ENCODE data around the gene RAB31. TPM values are rescaled to one million over a fixed set of nuclear protein-coding genes. Genes with fewer than 3 reads are reported as not detected.

The RAB31 gene
- total RNA-seq, 1 donor from 2014 or later = 18.9 TPM

- no peaks in the 10 kb centered on the region for H3K27me3 Mint-ChIP-seq (ENCODE audit: low read depth)
- TF ChIP-seq CTCF (conservative IDR thresholded peaks at IDR 0.05) = no peak
- no peaks in the 10 kb centered on the region for H3K9me3 Mint-ChIP-seq
- H3K36me3 Mint-ChIP-seq (ENCODE audit: low read depth) = peaks cover 2% of the 10 kb centered on the region
- DNase-seq (ENCODE audit: low read depth, low spot score) = no peak
- no peak overlapping the region for H3K27ac Mint-ChIP-seq (ENCODE audit: unreplicated experiment)
- H3K4me3 Mint-ChIP-seq = no peak overlapping the region
- peaks cover 7% of the 10 kb centered on the region for H3K4me1 Mint-ChIP-seq
These were observed 124.8 kb downstream of the RAB31 start for GRCh38 chr18:9832871-9833270.

GRCh38 chr18:9834551-9834950 lies 126.5 kb downstream of the RAB31 start:
- H3K27me3 Mint-ChIP-seq (ENCODE audit: low read depth) = no peaks in the 10 kb centered on the region
- H3K27ac Mint-ChIP-seq (ENCODE audit: unreplicated experiment) = no peak overlapping the region
- no peaks in the 10 kb centered on the region for H3K9me3 Mint-ChIP-seq
- H3K36me3 Mint-ChIP-seq (ENCODE audit: low read depth) = peaks cover 4% of the 10 kb centered on the region
- peaks cover 7% of the 10 kb centered on the region for H3K4me1 Mint-ChIP-seq
- TF ChIP-seq CTCF (conservative IDR thresholded peaks at IDR 0.05) = no peak
- DNase-seq (ENCODE audit: low read depth, low spot score) = no peak
- no peak overlapping the region for H3K4me3 Mint-ChIP-seq

- H3K9me3 Mint-ChIP-seq = no peaks in the 10 kb centered on the region
- no peaks in the 10 kb centered on the region for H3K27me3 Mint-ChIP-seq (ENCODE audit: low read depth)
- DNase-seq (ENCODE audit: low read depth, low spot score) = no peak
- no peak for TF ChIP-seq CTCF (conservative IDR thresholded peaks at IDR 0.05)
- H3K27ac Mint-ChIP-seq (ENCODE audit: unreplicated experiment) = no peak overlapping the region
- peaks cover 7% of the 10 kb centered on the region for H3K4me1 Mint-ChIP-seq
- H3K4me3 Mint-ChIP-seq = no peak overlapping the region
- H3K36me3 Mint-ChIP-seq (ENCODE audit: low read depth) = peaks cover 4% of the 10 kb centered on the region
These were observed 127.1 kb downstream of the RAB31 start for GRCh38 chr18:9835113-9835755.

- peaks cover 7% of the 10 kb centered on the region for H3K4me1 Mint-ChIP-seq
- no peaks in the 10 kb centered on the region for H3K27me3 Mint-ChIP-seq (ENCODE audit: low read depth)
- TF ChIP-seq CTCF (conservative IDR thresholded peaks at IDR 0.05) = no peak
- H3K36me3 Mint-ChIP-seq (ENCODE audit: low read depth) = peaks cover 4% of the 10 kb centered on the region
- DNase-seq (ENCODE audit: low read depth, low spot score) = no peak
- H3K9me3 Mint-ChIP-seq = no peaks in the 10 kb centered on the region
- H3K27ac Mint-ChIP-seq (ENCODE audit: unreplicated experiment) = no peak overlapping the region
- H3K4me3 Mint-ChIP-seq = no peak overlapping the region
These were observed 127.7 kb downstream of the RAB31 start for GRCh38 chr18:9835825-9836224.

- Mint-ChIP-seq H3K9me3 (peaks cover 4% of the 10 kb centered on the region), H3K27ac (ENCODE audit: unreplicated experiment) (peak overlapping the region; percentile 58), H3K4me1 (peaks cover 7% of the 10 kb centered on the region), H3K36me3 (ENCODE audit: low read depth) (peaks cover 4% of the 10 kb centered on the region), H3K4me3 (no peak overlapping the region), H3K27me3 (ENCODE audit: low read depth) (no peaks in the 10 kb centered on the region)
- TF ChIP-seq CTCF (conservative IDR thresholded peaks at IDR 0.05) = no peak
- DNase-seq (ENCODE audit: low read depth, low spot score) = no peak
These were observed 130.2 kb downstream of the RAB31 start for GRCh38 chr18:9838144-9838877.

Data from neural crest cell (in vitro differentiated cells).